ENCODE data around the gene MCF2L.
"Not testable (repeated sequence)": the region's sequence is repeated elsewhere in the genome, so short reads cannot be mapped to it uniquely, and the experiment has no call there.

Gene MCF2L

GRCh38 chr13:113092776-113093579 lies 124.0 kb downstream of the MCF2L start:
- DNase-seq (ENCODE audit: extremely low read depth in 1 of 2, low read depth in 1 of 2), result no peak

DNA sequence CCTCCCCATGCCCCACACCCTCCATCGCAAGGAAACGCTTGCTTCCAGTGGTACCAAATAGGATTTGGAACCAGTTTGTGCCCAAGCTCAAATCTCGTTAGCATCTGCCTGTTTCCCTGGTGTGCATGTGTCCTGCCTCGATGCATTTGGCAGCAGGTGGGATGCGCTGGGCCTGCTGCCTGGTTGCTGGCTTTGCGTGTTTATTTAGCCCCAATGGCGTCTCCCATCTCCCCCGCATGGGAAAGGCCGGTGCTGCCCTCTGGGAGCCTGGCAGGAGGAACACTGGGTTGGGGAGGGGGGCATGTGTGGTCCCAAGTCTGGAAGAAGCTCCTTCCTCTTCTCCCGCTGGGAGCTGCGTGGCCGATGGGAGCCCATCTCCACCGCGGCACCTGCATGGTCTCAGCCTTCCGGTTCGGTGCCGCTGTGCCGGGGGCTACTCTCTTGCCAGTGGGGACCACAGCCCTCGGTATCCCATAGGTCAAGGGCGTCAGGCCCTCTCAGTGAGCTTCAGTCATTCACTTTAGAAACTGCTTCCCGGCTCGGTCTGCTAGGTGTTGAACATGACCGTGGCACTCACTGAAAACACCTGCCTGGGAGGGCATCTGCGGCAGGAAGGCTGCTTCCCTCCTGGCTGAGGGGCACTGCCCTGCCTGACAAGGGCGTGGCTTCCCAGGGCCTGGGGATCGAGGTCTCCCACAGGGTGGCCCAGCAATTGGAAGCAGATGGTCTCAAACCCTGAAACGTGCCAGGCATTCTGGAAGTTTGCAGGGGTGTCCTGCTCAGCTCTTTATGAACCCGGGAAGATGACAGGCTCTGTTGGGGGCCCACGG lies 124.8 kb downstream of the MCF2L start:
- no peak for DNase-seq (ENCODE audit: extremely low read depth in 1 of 2, low read depth in 1 of 2)

DNA sequence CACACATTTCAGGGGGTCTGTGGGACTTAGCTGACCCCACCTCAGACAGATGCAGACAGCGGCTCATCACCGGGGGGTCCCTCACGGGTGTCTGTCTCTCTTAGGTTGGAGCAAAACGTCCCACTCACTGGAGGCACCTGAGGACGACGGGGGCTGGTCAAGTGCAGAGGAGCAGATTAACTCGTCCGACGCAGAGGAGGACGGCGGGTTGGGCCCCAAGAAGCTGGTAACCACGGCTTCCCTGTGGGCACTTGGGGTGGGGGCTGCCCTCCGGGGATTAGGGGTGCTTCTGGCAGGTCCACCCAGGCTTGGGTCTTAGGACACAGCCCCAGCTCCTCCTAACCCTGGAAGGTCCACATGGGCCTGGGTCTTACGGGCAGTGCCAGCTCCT lies 125.4 kb downstream of the MCF2L start:
- no peak for DNase-seq (ENCODE audit: extremely low read depth in 1 of 2, low read depth in 1 of 2)

- DNase-seq (ENCODE audit: extremely low read depth in 1 of 2, low read depth in 1 of 2), result no peak
Measured at GRCh38 chr13:113095146-113096051, 126.4 kb downstream of the MCF2L start.

- no peak for DNase-seq (ENCODE audit: extremely low read depth in 1 of 2, low read depth in 1 of 2)
Measured at GRCh38 chr13:113096052-113096744, 127.2 kb downstream of the MCF2L start.

- DNase-seq (ENCODE audit: extremely low read depth in 1 of 2, low read depth in 1 of 2), result no peak
Measured at GRCh38 chr13:113096745-113097305, 127.8 kb downstream of the MCF2L start.

DNA sequence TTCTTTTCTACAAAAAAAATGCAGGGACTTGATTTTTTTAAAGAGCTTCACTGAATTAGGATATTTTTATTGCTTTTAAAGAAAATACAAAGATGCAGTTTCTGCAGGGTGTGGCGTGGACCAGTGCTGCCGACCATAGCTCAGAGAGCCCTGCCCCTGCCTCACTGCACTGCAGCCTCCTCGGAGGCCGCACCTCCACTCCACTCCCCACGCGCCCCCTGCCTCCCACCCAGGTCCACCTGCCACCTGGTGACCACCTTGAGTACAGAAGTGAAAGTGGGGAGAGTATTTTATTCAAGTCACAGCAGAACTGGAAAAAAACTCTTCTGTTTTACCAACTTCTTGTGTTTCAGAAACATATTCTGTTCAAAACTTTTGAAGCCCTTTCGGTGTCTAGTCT lies 128.6 kb downstream of the MCF2L start:
- no peak for DNase-seq (ENCODE audit: extremely low read depth in 1 of 2, low read depth in 1 of 2)

GRCh38 chr13:113098162-113098732 lies 129.2 kb downstream of the MCF2L start:
- DNase-seq (ENCODE audit: extremely low read depth in 1 of 2, low read depth in 1 of 2), result no peak

DNA sequence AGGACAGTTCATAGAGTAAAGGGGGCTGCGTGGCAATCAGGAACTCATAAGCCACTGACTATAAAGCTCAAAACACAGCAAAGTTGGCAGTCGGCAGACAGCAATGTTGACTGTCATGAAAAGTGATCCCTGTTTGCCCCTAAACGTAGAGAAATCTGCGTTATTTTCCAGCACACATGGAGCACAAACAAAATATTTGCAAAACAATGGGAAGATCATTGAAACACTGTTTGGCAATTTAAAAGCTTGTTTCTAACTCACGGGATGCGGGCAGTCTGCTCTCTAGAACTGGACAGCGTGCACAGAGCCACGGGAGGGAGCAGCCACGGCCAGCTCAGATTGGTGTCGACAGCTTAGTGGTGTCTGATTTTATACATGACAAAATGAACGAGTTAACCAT lies 130.1 kb downstream of the MCF2L start:
- DNase-seq (ENCODE audit: extremely low read depth in 1 of 2, low read depth in 1 of 2), result no peak

GRCh38 chr13:113102302-113102701 lies 133.3 kb downstream of the MCF2L start:
- not testable (repeated sequence) for DNase-seq (ENCODE audit: extremely low read depth in 1 of 2, low read depth in 1 of 2)

DNA sequence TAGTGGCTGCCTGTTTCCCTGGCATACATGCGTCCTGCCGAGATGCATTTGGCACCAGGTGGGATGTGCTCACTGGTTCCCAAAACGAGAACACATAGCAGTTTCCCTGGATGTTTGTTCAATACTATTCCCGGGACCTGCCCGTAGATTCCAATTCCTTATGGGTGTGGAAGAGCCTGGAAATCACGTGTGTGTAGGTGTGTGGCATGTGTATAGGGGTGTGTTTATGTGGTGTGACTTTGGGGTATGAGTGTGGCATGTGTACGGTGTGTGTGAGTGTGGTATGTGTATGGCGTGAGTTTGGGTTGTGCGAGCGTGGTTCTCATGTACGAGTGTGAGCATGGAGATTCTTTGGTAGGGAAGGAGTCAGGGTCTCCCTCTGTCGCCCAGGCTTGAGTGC lies 133.7 kb downstream of the MCF2L start:
- DNase-seq (ENCODE audit: extremely low read depth in 1 of 2, low read depth in 1 of 2), result no peak

DNA sequence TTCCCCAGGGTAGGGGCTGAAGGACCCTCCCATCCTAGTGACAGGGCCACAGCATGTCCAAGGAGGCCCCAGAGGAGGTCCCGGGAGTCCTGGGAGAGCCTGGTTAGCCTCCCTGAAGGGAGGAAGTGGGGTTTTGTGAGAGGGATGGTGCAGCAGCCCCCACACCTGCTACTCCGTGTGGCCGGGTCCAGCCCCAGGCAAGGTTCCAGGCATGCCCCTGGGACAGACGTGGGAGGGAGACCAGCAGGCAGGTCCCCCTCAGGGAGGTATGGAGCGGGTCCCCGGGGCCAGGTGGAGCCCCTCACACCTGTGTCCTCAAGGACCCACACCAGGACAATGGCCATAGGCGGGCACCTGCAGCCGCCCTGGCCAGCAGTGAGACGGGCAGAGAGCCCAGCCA lies 134.6 kb downstream of the MCF2L start:
- DNase-seq (ENCODE audit: extremely low read depth in 1 of 2, low read depth in 1 of 2), result no peak

DNA sequence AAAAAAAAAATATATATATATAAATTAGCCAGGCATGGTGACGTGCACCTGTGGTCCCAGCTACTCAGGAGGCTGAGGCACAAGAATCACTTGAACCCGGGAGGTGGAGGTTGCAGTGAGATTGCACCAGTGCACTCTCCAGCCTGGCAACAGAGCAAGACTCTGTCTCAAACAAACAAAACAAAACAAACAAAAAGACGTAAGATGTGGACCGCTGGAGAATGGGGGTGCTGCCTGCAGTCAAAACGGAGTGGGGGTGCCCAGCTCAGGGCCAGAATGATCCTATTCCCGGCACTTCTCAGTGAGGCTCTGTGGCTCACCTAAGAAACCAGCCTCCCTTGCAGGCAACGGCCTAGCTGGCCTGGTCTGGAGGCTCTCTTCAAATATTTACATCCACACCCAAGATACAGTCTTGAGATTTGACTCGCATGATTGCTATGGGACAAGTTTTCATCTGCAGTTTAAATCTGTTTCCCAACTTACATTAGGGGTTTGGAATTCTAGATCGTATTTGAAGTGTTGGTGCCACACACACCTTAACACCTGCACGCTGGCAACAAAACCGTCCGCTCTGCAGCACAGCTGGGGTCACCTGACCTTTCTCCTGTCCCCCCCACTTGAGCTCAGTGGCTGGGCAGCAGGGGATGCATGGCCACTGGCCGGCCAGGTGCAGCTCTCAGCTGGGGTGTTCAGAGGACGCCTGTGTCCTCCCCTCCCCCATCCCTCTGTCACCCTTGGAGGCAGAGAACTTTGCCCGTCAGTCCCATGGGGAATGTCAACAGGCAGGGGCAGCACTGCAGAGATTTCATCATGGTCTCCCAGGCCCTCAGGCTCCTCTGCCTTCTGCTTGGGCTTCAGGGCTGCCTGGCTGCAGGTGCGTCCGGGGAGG lies 136.3 kb downstream of the MCF2L start, which contains the start of gene F7:
Gene F7, plus strand, starts transcription at position 760 of the 889 bp plus-strand sequence. Its CDS starts 51 bp downstream, at position 811.
- no peak for DNase-seq (ENCODE audit: extremely low read depth in 1 of 2, low read depth in 1 of 2)

GRCh38 chr13:113105921-113106452 lies 137.0 kb downstream of the MCF2L start:
- DNase-seq (ENCODE audit: extremely low read depth in 1 of 2, low read depth in 1 of 2), result no peak

DNA sequence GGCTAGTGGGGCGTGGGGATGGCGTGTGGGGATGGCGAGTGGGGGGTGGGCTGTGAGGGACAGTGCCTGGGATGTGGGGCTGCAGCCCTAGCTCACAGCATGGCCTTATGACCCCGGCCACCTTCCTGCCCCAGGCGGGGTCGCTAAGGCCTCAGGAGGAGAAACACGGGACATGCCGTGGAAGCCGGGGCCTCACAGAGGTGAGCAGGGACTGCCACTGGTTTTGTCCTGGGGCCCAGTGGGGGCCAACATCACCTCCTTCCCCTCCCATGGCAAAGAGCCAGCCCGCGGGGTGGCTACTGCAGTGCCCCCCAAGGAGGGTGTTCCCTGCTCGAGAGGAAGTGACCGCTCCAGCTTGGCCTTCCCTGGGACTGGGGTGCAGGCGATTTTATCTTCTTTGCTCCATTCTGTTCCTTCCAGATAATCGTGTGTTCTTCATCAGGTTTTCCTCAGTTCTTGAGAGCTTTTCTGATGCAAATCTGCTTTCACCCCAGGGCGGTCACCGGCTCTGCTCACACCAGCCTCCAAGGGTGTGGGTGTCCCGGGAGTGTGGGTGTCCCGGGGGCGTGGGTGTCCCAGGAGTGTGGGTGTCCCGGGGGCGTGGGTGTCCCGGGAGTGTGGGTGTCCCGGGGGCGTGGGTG lies 137.8 kb downstream of the MCF2L start:
- no peak for DNase-seq (ENCODE audit: extremely low read depth in 1 of 2, low read depth in 1 of 2)

DNA sequence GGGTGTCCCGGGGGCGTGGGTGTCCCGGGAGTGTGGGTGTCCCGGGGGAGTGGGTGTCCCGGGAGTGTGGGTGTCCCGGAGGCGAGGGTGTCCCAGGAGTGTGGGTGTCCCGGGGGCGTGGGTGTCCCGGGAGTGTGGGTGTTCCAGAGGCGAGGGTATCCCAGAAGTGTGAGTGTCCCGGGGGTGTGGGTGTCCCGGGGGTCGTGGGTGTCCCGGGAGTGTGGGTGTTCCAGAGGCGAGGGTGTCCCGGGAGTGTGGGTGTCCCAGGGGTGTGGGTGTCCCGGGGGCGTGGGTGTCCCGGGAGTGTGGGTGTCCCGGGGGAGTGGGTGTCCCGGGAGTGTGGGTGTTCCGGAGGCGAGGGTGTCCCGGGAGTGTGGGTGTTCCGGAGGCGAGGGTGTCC lies 139.5 kb downstream of the MCF2L start:
- DNase-seq (ENCODE audit: extremely low read depth in 1 of 2, low read depth in 1 of 2), result not testable (repeated sequence)

- DNase-seq (ENCODE audit: extremely low read depth in 1 of 2, low read depth in 1 of 2), result no peak
Measured at GRCh38 chr13:113109151-113110047, 140.4 kb downstream of the MCF2L start.
